IMR-90 (cell line): Measurements from ENCODE around the gene ARMH4.

Experiments
- MXI1 ChIP-seq: IDR thresholded peaks from 2 replicates; pipeline ENCODE4 v1.6.1; 2012; ENCODE audit warnings: low read depth, mild to moderate bottlenecking, low read length, moderate library complexity, borderline replicate concordance
- POLR2A ChIP-seq: IDR thresholded peaks from 2 replicates; pipeline ENCODE4 v1.6.1; 2012; ENCODE audit warnings: mild to moderate bottlenecking, low read depth, low read length
- TF ChIP-seq, protein P1 (sequence below): conservative IDR thresholded peaks from 2 replicates; pipeline ENCODE4 v1.5.1; 2012; ENCODE audit warnings: mild to moderate bottlenecking, low read depth, low read length, improper control_type of control experiment

DNA sequence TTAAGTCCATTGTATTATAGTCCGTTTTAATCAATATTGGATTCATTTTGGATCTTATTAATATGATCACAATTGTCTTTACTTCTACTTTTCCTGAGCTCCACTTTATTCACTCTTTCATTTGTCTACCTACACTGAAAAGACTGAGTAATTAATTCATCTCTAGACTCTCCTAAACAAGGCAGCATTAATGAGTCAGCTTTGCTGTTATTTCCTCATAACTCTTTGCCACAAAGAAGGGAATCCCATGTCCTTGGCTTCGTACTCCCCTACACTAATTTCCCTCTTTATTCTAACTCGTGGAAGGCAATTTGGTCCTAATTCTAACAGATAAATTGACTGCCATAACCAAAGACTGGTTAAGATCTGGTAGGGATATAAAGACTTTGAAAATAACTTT is 91.9 kb downstream of the ARMH4 start:
- TF ChIP-seq MXI1 (no peak), POLR2A (no peak)
- TF ChIP-seq, protein P1, sequence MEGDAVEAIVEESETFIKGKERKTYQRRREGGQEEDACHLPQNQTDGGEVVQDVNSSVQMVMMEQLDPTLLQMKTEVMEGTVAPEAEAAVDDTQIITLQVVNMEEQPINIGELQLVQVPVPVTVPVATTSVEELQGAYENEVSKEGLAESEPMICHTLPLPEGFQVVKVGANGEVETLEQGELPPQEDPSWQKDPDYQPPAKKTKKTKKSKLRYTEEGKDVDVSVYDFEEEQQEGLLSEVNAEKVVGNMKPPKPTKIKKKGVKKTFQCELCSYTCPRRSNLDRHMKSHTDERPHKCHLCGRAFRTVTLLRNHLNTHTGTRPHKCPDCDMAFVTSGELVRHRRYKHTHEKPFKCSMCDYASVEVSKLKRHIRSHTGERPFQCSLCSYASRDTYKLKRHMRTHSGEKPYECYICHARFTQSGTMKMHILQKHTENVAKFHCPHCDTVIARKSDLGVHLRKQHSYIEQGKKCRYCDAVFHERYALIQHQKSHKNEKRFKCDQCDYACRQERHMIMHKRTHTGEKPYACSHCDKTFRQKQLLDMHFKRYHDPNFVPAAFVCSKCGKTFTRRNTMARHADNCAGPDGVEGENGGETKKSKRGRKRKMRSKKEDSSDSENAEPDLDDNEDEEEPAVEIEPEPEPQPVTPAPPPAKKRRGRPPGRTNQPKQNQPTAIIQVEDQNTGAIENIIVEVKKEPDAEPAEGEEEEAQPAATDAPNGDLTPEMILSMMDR: no peak
